ENCODE results near the gene TNRC6C. TPM values are rescaled to one million over a fixed set of nuclear protein-coding genes. Genes with fewer than 3 reads are reported as not detected.

Gene TNRC6C
- total and polyA plus RNA-seq, 9 of the 15 experiments (the other 6 are each of a cell fraction or from before 2014, with no cell fraction given), result 0.20 to 4.9 (median 2.3) TPM

GRCh38 chr17:77941004-77941403, 17.5 kb upstream of the TNRC6C start:
- no peaks in the 10 kb centered on the region for H3K9me3 ChIP-seq (replicated peaks; ENCODE audit: control insufficient read depth, insufficient read depth, low read depth, low read length)
- TF ChIP-seq XRCC5 (IDR thresholded peaks at IDR 0.05; ENCODE audit: low read depth, low read length) (no peak), ZFPM2 (CRISPR knock-in tag; IDR thresholded peaks at IDR 0.05) (no peak), JUN (IDR thresholded peaks at IDR 0.05; ENCODE audit: borderline replicate concordance, low read depth, low read length) (no peak), JUN (CRISPR knock-in tag; IDR thresholded peaks at IDR 0.05; ENCODE audit: borderline replicate concordance) (no peak), HINFP (tag; conservative IDR thresholded peaks at IDR 0.05; ENCODE audit: low read depth) (no peak), SP2 (IDR thresholded peaks at IDR 0.05; ENCODE audit: extremely low read depth, low read depth, low read length, poor library complexity, severe bottlenecking) (no peak), ETS1 (conservative IDR thresholded peaks at IDR 0.05; ENCODE audit: control insufficient read depth, low read depth, low read length) (no peak), SAP30 (IDR thresholded peaks at IDR 0.05; ENCODE audit: borderline replicate concordance, insufficient read depth, low read depth, low read length, poor library complexity, severe bottlenecking) (no peak)
- no TSS peak for BruUV-seq (replicated peaks)
- no peaks in the 10 kb centered on the region for H3K79me2 ChIP-seq (ENCODE audit: control insufficient read depth, insufficient read depth, low read length)
- H2AFZ ChIP-seq (ENCODE audit: low read depth, low read length), result no peak overlapping the region
- no peaks in the 10 kb centered on the region for H3K36me3 ChIP-seq (ENCODE audit: control insufficient read depth, insufficient read depth, low read length)
- in situ Hi-C loops (cut with MboI), result no loop called here
- ATAC-seq, result no peak
- intact Hi-C loops (cut with micrococcal nuclease), result no loop called here
- no peak overlapping the region for H3K27ac ChIP-seq (ENCODE audit: extremely low read depth, low read depth, low read length)
- ChIA-PET POLR2A (no interaction called here), CTCF (ENCODE audit: low intra/inter-chr PET ratio) (no interaction called here)
- no peaks in the 10 kb centered on the region for H4K20me1 ChIP-seq (replicated peaks; ENCODE audit: control insufficient read depth, insufficient read depth, low read length)
- FAIRE-seq, result no peak
- WGBS (ENCODE audit: insufficient coverage, low coverage, missing lambda C conversion rate), result 2% methylated on average over 7 of the region's 7 CpGs
- H3K4me1 ChIP-seq (replicated peaks in 1 of 2; ENCODE audit: control insufficient read depth in 2 of 2, insufficient read depth in 2 of 2, low read length in 2 of 2), result no peaks in the 10 kb centered on the region
- DNase-seq (ENCODE audit: extremely low read depth in 1 of 4, low spot score in 3 of 4), result no peak
- no peak overlapping the region for H3K9ac ChIP-seq (ENCODE audit: insufficient read depth in 1 of 2, low read depth in 2 of 2, low read length in 2 of 2)
- peaks cover 49 to 73% of the 10 kb centered on the region in 2 experiments for H3K27me3 ChIP-seq (ENCODE audit: control insufficient read depth in 2 of 2, insufficient read depth in 2 of 2, low read length in 2 of 2)
- H3K4me3 ChIP-seq, result no peak overlapping the region
- H3K4me2 ChIP-seq (ENCODE audit: insufficient read depth, low read length), result no peak overlapping the region
- H3K9me1 ChIP-seq (ENCODE audit: control insufficient read depth, insufficient read depth, low read length), result no peaks in the 10 kb centered on the region
